MM.1S (cell line): ENCODE data around the gene CLEC9A.

Experiments
- CTCF ChIP-seq: fragments of 300-600 bp; sonication (generic); IDR thresholded peaks from 2 replicates; pipeline ENCODE4 v1.5.1; 2016; ENCODE audit warnings: antibody characterized with exemption, low read length, mixed read lengths
- EZH2 ChIP-seq: fragments of 300-600 bp; sonication (generic); optimal IDR thresholded peaks from 2 replicates; pipeline ENCODE3; 2017; ENCODE audit warnings: low read depth, mild to moderate bottlenecking, antibody characterized with exemption, low read length, mixed read lengths
- EZH2phosphoT487 ChIP-seq: fragments of 300-600 bp; sonication (generic); IDR thresholded peaks from 2 replicates; pipeline ENCODE4 v1.6.1; 2018; ENCODE audit warnings: antibody characterized with exemption, low read length

DNA sequence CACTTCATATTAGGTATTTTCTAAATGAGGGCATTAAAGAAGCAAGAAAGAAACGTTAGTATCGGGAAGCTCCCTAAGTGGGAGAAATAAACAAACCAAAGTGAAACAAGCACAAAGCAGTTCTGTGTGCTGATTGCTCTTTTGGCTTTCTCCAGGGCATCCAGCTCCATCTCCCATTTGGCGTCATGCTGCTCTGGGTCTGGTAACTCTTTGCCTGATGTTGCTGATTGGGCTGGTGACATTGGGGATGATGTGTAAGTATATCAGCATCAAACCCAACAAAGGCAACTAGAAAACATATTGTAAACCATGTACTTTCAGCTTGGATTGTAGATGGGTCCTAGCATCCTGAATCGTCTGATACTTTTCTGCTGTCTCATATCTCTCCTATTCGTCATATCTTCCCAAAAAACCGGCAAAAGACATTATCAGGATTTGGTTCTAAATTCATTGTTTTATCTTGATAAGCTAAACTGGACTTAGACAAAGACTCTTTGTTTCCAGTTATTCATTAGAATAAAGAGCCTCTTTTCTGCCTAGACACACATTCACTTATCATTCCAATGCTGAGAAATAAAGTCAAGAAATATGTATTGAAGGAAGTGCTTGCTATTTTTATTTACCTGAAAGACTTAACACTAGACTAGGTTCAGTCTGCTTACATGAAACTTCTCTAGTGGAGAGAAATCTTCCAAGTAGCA lies 17.7 kb upstream of the CLEC9A start:
- TF ChIP-seq CTCF, result no peak
- no peak for TF ChIP-seq EZH2
- TF ChIP-seq EZH2phosphoT487, result no peak
